ENCODE measurements around the gene NSUN2. TPM values are rescaled to one million over a fixed set of nuclear protein-coding genes. Genes with fewer than 3 reads are reported as not detected.

NSUN2 gene
- total RNA-seq, 3 donors from 2014 or later: 50.3 to 54.3 (median 52.5) TPM

GRCh38 chr5:6642655-6643054 is 9.8 kb upstream of the NSUN2 start:
- H3K4me1 ChIP-seq (ENCODE audit: low read depth): no peaks in the 10 kb centered on the region
- H3K9me3 ChIP-seq: no peaks in the 10 kb centered on the region
- no peak overlapping the region for H3K4me3 ChIP-seq
- no peaks in the 10 kb centered on the region for H3K36me3 ChIP-seq (ENCODE audit: low read depth)
- intact Hi-C loops (cut with DNase I, micrococcal nuclease): no loop called here
- no peak for DNase-seq
- ATAC-seq: no peak
- no peak for TF ChIP-seq CTCF (IDR thresholded peaks at IDR 0.05)

- no peak for TF ChIP-seq CTCF (IDR thresholded peaks at IDR 0.05)
- no peaks in the 10 kb centered on the region for H3K36me3 ChIP-seq (ENCODE audit: low read depth)
- no peak for ATAC-seq
- H3K4me1 ChIP-seq (ENCODE audit: low read depth): no peaks in the 10 kb centered on the region
- intact Hi-C loops (cut with DNase I, micrococcal nuclease): loop anchor here in 1 of 2 donors (10.0 kb wide), 1 partner anchor 107 kb away; no protein-coding TSS in a partner anchor
- DNase-seq: no peak
- no peaks in the 10 kb centered on the region for H3K9me3 ChIP-seq
- no peak overlapping the region for H3K4me3 ChIP-seq
Measured at GRCh38 chr5:6638236-6638635, 5.4 kb upstream of the NSUN2 start.

GRCh38 chr5:6637590-6637989 is 4.7 kb upstream of the NSUN2 start:
- no peaks in the 10 kb centered on the region for H3K36me3 ChIP-seq (ENCODE audit: low read depth)
- TF ChIP-seq CTCF (IDR thresholded peaks at IDR 0.05): no peak
- H3K4me1 ChIP-seq (ENCODE audit: low read depth): no peaks in the 10 kb centered on the region
- H3K9me3 ChIP-seq: no peaks in the 10 kb centered on the region
- no peak for DNase-seq
- no peak for ATAC-seq
- intact Hi-C loops (cut with DNase I, micrococcal nuclease): loop anchor here in 1 of 2 donors (10.0 kb wide), 1 partner anchor 107 kb away; no protein-coding TSS in a partner anchor
- H3K4me3 ChIP-seq: no peak overlapping the region

GRCh38 chr5:6637022-6637421 is 4.2 kb upstream of the NSUN2 start:
- intact Hi-C loops (cut with DNase I, micrococcal nuclease): loop anchor here in 1 of 2 donors (10.0 kb wide), 1 partner anchor 108 kb away; no protein-coding TSS in a partner anchor
- Histone ChIP-seq H3K9me3 (no peaks in the 10 kb centered on the region), H3K4me1 (ENCODE audit: low read depth) (peaks cover 2% of the 10 kb centered on the region), H3K36me3 (ENCODE audit: low read depth) (no peaks in the 10 kb centered on the region), H3K4me3 (no peak overlapping the region)
- no peak for DNase-seq
- ATAC-seq: no peak
- TF ChIP-seq CTCF (IDR thresholded peaks at IDR 0.05): no peak

GRCh38 chr5:6636293-6636692 is 3.4 kb upstream of the NSUN2 start:
- DNase-seq: no peak
- Histone ChIP-seq H3K4me1 (ENCODE audit: low read depth) (peaks cover 9% of the 10 kb centered on the region), H3K4me3 (no peak overlapping the region), H3K36me3 (ENCODE audit: low read depth) (no peaks in the 10 kb centered on the region), H3K9me3 (no peaks in the 10 kb centered on the region)
- no peak for TF ChIP-seq CTCF (IDR thresholded peaks at IDR 0.05)
- ATAC-seq: no peak
- intact Hi-C loops (cut with DNase I, micrococcal nuclease): loop anchor here in 1 of 2 donors (10.0 kb wide), 1 partner anchor 109 kb away; no protein-coding TSS in a partner anchor
